A549 (cell line): ENCODE data around the gene CTIF. TPM values are rescaled to one million over a fixed set of nuclear protein-coding genes. Genes with fewer than 3 reads are reported as not detected.
"Not testable (repeated sequence)": the region's sequence is repeated elsewhere in the genome, so short reads cannot be mapped to it uniquely, and the experiment has no call there.

Experiments
- ATAC-seq, 2 experiments: fragments of 200-7000 bp in 1 of 2; fragments of >200 bp in 1 of 2; cut with Nextera tagmentation in 1 of 2; cut with Tn5 transposase in 1 of 2; 3 replicates each; pipeline versions ENCODE4 v1.8.0 to v1.9.1; 2018 to 2020; ENCODE audit warnings: mild to moderate bottlenecking in 1 of 2, moderate library complexity in 1 of 2
- CTCF ChIA-PET: fragments of 300-600 bp; sonication (Branson Sonifier 250); formaldehyde crosslinking; extraction: SDS; loops from one replicate; lab custom pipeline; 2021; ENCODE audit warnings: antibody characterized with exemption, inconsistent platforms; lab: Yijun Ruan, JAX
- POLR2A ChIA-PET: fragments of 350-600 bp; formaldehyde crosslinking; extraction: SDS; loops from one replicate; lab custom pipeline; 2021; ENCODE audit warnings: antibody characterized with exemption, inconsistent platforms; lab: Yijun Ruan, JAX
- DNase-seq, 2 experiments: peaks; one replicate each; pipeline versions ENCODE4 v3.0.0 to v3.0.0-alpha.2; 2011 to 2016; ENCODE audit warnings: low read depth in 1 of 2, low spot score in 1 of 2
- FAIRE-seq: peaks from 2 replicates; lab custom pipeline; 2011; peaks lifted over from hg19 to GRCh38; lab: Jason Lieb, UNC
- H3K27ac ChIP-seq, 2 experiments: fragments of >200 bp; sonication (Bioruptor Twin); formaldehyde crosslinking; 3 replicates each; pipeline ENCODE4 v1.5.1; 2016 to 2017
- H3K4me1 ChIP-seq: fragments of >200 bp; sonication (Bioruptor Twin); formaldehyde crosslinking; 3 replicates; pipeline ENCODE4 v1.6.1; 2016
- H3K4me2 ChIP-seq: fragments of >200 bp; sonication (Bioruptor Twin); formaldehyde crosslinking; 3 replicates; pipeline ENCODE4 v1.6.1; 2016
- H3K4me3 ChIP-seq: fragments of >200 bp; sonication (Bioruptor Twin); formaldehyde crosslinking; 3 replicates; pipeline ENCODE4 v1.5.1; 2016
- H3K9me3 ChIP-seq: fragments of >200 bp; sonication (Bioruptor Twin); formaldehyde crosslinking; 3 replicates; pipeline ENCODE4 v1.6.1; 2016
- ATOH8 ChIP-seq: fragments of 250-450 bp; sonication (Bioruptor Pico); IDR thresholded peaks from 2 replicates; pipeline ENCODE4 v1.5.0; 2020; ENCODE audit warnings: low read depth, mild to moderate bottlenecking, moderate library complexity
- CEBPB ChIP-seq, 2 experiments: fragments of >200 bp in 1 of 2; sonication (Bioruptor Twin) in 1 of 2; formaldehyde crosslinking in 1 of 2; IDR thresholded peaks; 2 replicates each; pipeline ENCODE4 v1.6.1; 2012 to 2016
- CTCF ChIP-seq: fragments of >200 bp; sonication (Bioruptor Twin); formaldehyde crosslinking; IDR thresholded peaks from 3 replicates; pipeline ENCODE4 v1.5.1; 2016
- E2F6 ChIP-seq: IDR thresholded peaks from 2 replicates; pipeline ENCODE4 v1.6.1; 2012; ENCODE audit warnings: low read depth, borderline replicate concordance
- EHF ChIP-seq: fragments of 250-450 bp; sonication (Bioruptor Pico); IDR thresholded peaks from 2 replicates; pipeline ENCODE4 v1.5.0; 2020; ENCODE audit warnings: mild to moderate bottlenecking
- EHMT2 ChIP-seq: fragments of 200-600 bp; sonication (generic); IDR thresholded peaks from 2 replicates; pipeline ENCODE4 v1.6.1; 2016; ENCODE audit warnings: antibody characterized with exemption, low read depth, mild to moderate bottlenecking, moderate library complexity
- FOXS1 ChIP-seq: fragments of 250-450 bp; sonication (Bioruptor Pico); IDR thresholded peaks from 2 replicates; pipeline ENCODE4 v1.5.0; 2020; ENCODE audit warnings: mild to moderate bottlenecking, moderate library complexity
- GATA3 ChIP-seq: IDR thresholded peaks from 2 replicates; pipeline ENCODE4 v1.6.1; 2012; ENCODE audit warnings: borderline replicate concordance
- HEYL ChIP-seq: fragments of 250-450 bp; sonication (Bioruptor Pico); IDR thresholded peaks from 2 replicates; pipeline ENCODE4 v1.8.0; 2021; ENCODE audit warnings: mild to moderate bottlenecking, moderate library complexity
- HMGXB4 ChIP-seq: fragments of 250-450 bp; sonication (Bioruptor Pico); IDR thresholded peaks from 2 replicates; pipeline ENCODE4 v1.5.0; 2021; ENCODE audit warnings: mild to moderate bottlenecking, moderate library complexity, borderline replicate concordance
- JUN ChIP-seq, 2 experiments: fragments of >200 bp; sonication (Bioruptor Twin); formaldehyde crosslinking; IDR thresholded peaks; 2 replicates in 1 of 2; 3 replicates in 1 of 2; pipeline ENCODE4 v1.6.1; 2016 to 2017
- JUNB ChIP-seq: fragments of >200 bp; sonication (Bioruptor Twin); formaldehyde crosslinking; IDR thresholded peaks from 2 replicates; pipeline ENCODE4 v1.6.1; 2016
- NR3C1 ChIP-seq: fragments of >200 bp; sonication (Bioruptor Twin); formaldehyde crosslinking; IDR thresholded peaks from 3 replicates; pipeline ENCODE4 v1.6.1; 2017
- SMC3 ChIP-seq: fragments of >200 bp; sonication (Bioruptor Twin); formaldehyde crosslinking; IDR thresholded peaks from 3 replicates; pipeline ENCODE4 v1.6.1; 2018; ENCODE audit warnings: inconsistent platforms
- USF2 ChIP-seq: fragments of 450-650 bp; IDR thresholded peaks from 2 replicates; pipeline ENCODE4 v1.6.1; 2014; ENCODE audit warnings: antibody characterized with exemption
- ZNF302 ChIP-seq: fragments of 250-450 bp; sonication (Bioruptor Pico); IDR thresholded peaks from 2 replicates; pipeline ENCODE4 v1.9.0; 2021; ENCODE audit warnings: inconsistent platforms, mild to moderate bottlenecking, moderate library complexity
- ZSCAN20 ChIP-seq: fragments of 250-450 bp; sonication (Bioruptor Pico); IDR thresholded peaks from 2 replicates; pipeline ENCODE4 v1.8.0; 2022; ENCODE audit warnings: mild to moderate bottlenecking, moderate library complexity
- WGBS: methylation state at CpG from one replicate; pipeline ENCODE4 v1.1.6; 2017; ENCODE audit errors: missing lambda C conversion rate; 5-methylcytosine and 5-hydroxymethylcytosine counted together
- polyA plus RNA-seq, 4 experiments: library from polyadenylated mRNA; depleted of rRNA in 3 of 4; stranded (reverse); fragments of >200 nt; fragmentation: RNase III in 1 of 4; extraction: RNeasy Plus Mini Kit Qiagen cat#74134 plus additional on column Dnase treatment in 1 of 4; gene quantifications; 2 replicates in 3 of 4; 3 replicates in 1 of 4; pipeline ENCODE4 v1.2.3, GENCODE V29; 2011 to 2017

The CTIF gene
- polyA plus RNA-seq, 2 of the 4 experiments (the other 2 are of a cell fraction) = 17.0 to 24.7 TPM

- ChIA-PET POLR2A (no interaction called here), CTCF (interaction anchor here (0.7 to 1.7 kb wide), 2 partner anchors 13 to 29 kb away, joined by 3 to 4 read pairs; no protein-coding TSS in a partner anchor)
- Histone ChIP-seq H3K9me3 (peaks cover 28% of the 10 kb centered on the region), H3K4me1 (no peaks in the 10 kb centered on the region), H3K4me3 (no peak overlapping the region), H3K4me2 (no peak overlapping the region), H3K27ac (no peak overlapping the region)
- no peak for ATAC-seq
- TF ChIP-seq CEBPB (IDR thresholded peaks at IDR 0.05) (peak; percentile 45 to 47; a peak in 3 of 4 replicates), EHMT2 (no peak)
- no peak for FAIRE-seq
- no peak for DNase-seq
These were observed 34.0 kb upstream of the CTIF start for GRCh38 chr18:48504819-48505218.

GRCh38 chr18:48506983-48507568, 31.8 kb upstream of the CTIF start:
- ATAC-seq, H3K27ac ChIP-seq, H3K4me1 ChIP-seq, H3K4me3 ChIP-seq, H3K4me2 ChIP-seq, POLR2A ChIA-PET, DNase-seq, FAIRE-seq: not testable (repeated sequence)
- H3K9me3 ChIP-seq = peaks cover 28% of the 10 kb centered on the region
- CTCF ChIA-PET = interaction anchor here (1.7 kb wide), 1 partner anchor 31 kb away, joined by 6 read pairs; no protein-coding TSS in a partner anchor
- 5% methylated on average over 1 of the region's 1 CpG for WGBS

GRCh38 chr18:48512498-48512897, 26.3 kb upstream of the CTIF start:
- 42% methylated on average over 4 of the region's 4 CpGs for WGBS
- FAIRE-seq, H3K4me3 ChIP-seq, H3K27ac ChIP-seq, H3K4me1 ChIP-seq, POLR2A ChIA-PET, H3K4me2 ChIP-seq, DNase-seq, ATAC-seq, H3K9me3 ChIP-seq: not testable (repeated sequence)
- CTCF ChIA-PET = interaction anchor here (0.6 to 1.2 kb wide), 4 partner anchors 13 to 152 kb away, joined by 3 to 4 read pairs (median 3); no protein-coding TSS in a partner anchor

- WGBS = 74% methylated on average over 11 of the region's 11 CpGs
- Histone ChIP-seq H3K4me1 (no peaks in the 10 kb centered on the region), H3K27ac (no peak overlapping the region), H3K4me2 (no peak overlapping the region), H3K9me3 (no peaks in the 10 kb centered on the region), H3K4me3 (no peak overlapping the region)
- ATAC-seq (no peak), FAIRE-seq (no peak), DNase-seq (no peak)
- TF ChIP-seq USF2 (no peak), ATOH8 (no peak)
- CTCF ChIA-PET = no interaction called here
- POLR2A ChIA-PET = no interaction called here
These were observed 24.0 kb upstream of the CTIF start for GRCh38 chr18:48514786-48515185.

- no peak overlapping the region for H3K27ac ChIP-seq
- POLR2A ChIA-PET = no interaction called here
- TF ChIP-seq HEYL (no peak), USF2 (no peak), CEBPB (IDR thresholded peaks at IDR 0.05) (no peak), ZNF302 (CRISPR knock-in tag) (no peak), EHMT2 (no peak), E2F6 (no peak), CTCF (no peak), FOXS1 (CRISPR knock-in tag) (no peak), NR3C1 (no peak), JUN (IDR thresholded peaks at IDR 0.05) (no peak), HMGXB4 (no peak), JUNB (no peak), ZSCAN20 (CRISPR knock-in tag) (no peak), SMC3 (no peak), GATA3 (no peak), EHF (CRISPR knock-in tag) (no peak)
- TF ChIP-seq, all 56 proteins: peak for 0
- 77% methylated on average over 7 of the region's 7 CpGs for WGBS
- DNase-seq (no peak), FAIRE-seq (no peak), ATAC-seq (no peak)
- Histone ChIP-seq H3K4me1 (no peaks in the 10 kb centered on the region), H3K9me3 (no peaks in the 10 kb centered on the region), H3K4me3 (no peak overlapping the region), H3K4me2 (no peak overlapping the region)
- CTCF ChIA-PET = interaction anchor here (0.9 kb wide), 1 partner anchor 14 kb away, joined by 3 read pairs; no protein-coding TSS in a partner anchor
These were observed 21.8 kb upstream of the CTIF start for GRCh38 chr18:48517048-48517447.
